Fibroblast of the aortic adventitia (primary cell): ENCODE measurements around the gene ACTG1. TPM values are rescaled to one million over a fixed set of nuclear protein-coding genes. Genes with fewer than 3 reads are reported as not detected.
A peak's percentile ranks its signal among the peaks of the same experiment; 100 is the strongest.

Source experiments
- DNase-seq: peaks from one replicate; pipeline ENCODE4 v3.0.0-alpha.2; 2010; ENCODE audit warnings: low read depth
- H3K4me3 ChIP-seq: 2 replicates; pipeline ENCODE4 v1.5.1; 2011; ENCODE audit warnings: low read depth, mild to moderate bottlenecking, control low read depth, low read length, moderate library complexity
- total RNA-seq: library from RNA; depleted of rRNA; stranded (reverse); fragments of >200 nt; gene quantifications from 2 replicates; pipeline ENCODE4 v1.2.3, GENCODE V29; 2012; ENCODE audit warnings: low replicate concordance
- TF ChIP-seq, protein P1 (sequence below): IDR thresholded peaks from 2 replicates; pipeline ENCODE4 v1.5.1; 2011; ENCODE audit warnings: mild to moderate bottlenecking, low read length, control low read depth, inconsistent platforms; ENCODE audit not compliant: insufficient read depth

The ACTG1 gene
- total RNA-seq, 1 donor: 6,650 TPM

DNA sequence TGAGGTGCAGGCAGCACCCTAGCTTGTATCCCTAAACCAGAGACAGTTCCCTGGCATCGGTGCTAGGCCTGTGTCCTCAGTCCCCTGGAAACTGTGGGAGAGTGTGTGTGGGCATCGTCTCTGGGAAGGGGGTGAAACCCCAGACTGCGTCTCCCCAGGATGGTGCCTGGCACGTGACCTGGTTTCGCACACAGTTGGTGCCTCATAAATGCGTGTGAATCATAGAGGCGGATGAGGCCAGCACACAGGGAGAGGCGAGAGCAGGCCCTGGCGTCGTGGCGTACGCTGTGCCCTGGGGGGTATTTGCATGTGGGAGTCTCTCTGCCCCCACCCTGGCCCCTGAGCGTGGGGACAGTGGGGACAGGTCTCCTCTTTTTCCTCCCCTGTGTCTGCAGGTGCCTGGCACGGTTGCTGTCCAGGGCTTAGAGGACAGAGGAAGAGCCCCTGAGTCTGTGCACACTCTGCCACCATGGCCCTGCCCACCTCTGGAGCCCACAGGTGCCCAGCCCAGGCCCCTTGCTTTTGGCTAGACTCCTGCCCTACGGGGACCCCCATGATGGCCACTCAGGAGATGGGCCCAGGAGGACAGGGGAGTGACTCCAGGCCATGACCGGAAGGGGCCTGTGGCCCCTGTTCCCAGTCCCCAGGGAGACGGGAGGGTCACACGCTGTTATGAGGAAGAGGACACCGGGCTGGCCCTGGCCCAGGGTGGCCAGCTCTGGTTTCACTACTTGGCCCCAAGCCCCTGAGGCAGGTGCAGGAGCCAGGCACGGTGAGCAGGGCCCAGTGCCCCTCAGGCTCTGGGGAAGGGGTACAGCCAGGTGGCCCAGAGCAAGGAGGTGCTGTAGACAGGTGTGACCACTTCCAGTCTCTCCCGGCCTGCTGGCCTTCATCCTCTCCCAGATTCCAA, 14.3 kb upstream of the ACTG1 start:
- no peak overlapping the region for H3K4me3 ChIP-seq
- no peak for DNase-seq
- TF ChIP-seq, protein P1, sequence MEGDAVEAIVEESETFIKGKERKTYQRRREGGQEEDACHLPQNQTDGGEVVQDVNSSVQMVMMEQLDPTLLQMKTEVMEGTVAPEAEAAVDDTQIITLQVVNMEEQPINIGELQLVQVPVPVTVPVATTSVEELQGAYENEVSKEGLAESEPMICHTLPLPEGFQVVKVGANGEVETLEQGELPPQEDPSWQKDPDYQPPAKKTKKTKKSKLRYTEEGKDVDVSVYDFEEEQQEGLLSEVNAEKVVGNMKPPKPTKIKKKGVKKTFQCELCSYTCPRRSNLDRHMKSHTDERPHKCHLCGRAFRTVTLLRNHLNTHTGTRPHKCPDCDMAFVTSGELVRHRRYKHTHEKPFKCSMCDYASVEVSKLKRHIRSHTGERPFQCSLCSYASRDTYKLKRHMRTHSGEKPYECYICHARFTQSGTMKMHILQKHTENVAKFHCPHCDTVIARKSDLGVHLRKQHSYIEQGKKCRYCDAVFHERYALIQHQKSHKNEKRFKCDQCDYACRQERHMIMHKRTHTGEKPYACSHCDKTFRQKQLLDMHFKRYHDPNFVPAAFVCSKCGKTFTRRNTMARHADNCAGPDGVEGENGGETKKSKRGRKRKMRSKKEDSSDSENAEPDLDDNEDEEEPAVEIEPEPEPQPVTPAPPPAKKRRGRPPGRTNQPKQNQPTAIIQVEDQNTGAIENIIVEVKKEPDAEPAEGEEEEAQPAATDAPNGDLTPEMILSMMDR: no peak

DNA sequence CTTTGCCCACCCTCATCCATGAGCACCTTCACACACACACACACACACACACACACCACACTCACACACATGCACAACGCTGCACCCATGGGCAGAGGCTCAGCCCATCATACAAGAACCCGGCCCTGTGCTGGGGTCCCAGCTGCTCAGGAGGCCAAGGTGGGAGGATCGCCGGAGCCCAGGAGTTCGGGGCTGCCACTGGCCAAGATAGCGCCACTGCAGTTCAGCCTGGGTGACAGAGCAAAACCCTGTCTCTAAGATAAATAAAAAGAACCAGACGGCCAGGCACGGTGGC, 12.2 kb upstream of the ACTG1 start:
- TF ChIP-seq, protein P1: no peak
- no peak overlapping the region for H3K4me3 ChIP-seq

DNA sequence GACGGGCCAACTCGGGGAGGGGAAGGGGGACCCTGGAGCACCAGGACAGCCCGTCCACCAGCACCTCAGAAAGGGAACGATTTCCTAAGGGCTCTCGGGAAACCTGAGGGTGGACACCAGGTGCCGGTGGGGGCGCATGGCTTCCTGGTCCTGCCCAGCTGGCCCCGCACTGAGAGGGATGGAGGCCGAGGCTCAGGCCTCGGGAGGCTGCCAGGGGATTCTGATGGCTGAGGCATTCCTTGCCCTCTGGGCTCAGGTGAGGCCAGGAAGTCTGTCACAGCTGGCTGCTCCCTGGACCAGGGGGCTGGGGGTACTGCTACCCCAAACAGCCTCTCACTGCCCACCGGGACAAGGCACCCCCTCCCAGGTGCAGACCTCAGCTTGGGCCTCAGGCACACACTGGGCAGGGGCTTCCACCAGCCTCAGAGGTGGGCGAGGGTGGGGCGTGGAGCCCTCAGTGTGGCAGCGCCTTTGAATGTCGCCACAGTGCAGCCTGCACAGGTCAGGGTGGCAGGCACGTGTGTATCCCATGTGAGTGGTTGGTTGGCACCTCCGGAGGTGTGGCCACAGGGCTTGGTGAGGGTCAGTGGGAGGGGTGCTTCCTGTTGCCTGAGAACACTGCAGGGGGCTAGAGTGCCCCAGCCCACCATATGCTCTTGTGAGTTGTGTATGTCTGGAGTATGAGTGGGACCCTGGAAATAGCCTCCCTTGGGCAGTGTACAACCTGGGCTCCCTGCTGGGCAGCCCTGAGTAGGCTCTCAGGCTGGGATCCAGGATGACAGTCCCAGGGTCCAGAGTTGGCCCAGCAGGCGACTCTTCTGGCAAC, 11.7 kb upstream of the ACTG1 start:
- TF ChIP-seq, protein P1: no peak
- H3K4me3 ChIP-seq: no peak overlapping the region
- DNase-seq: no peak

More for the DNA sequence above, 12.2 kb upstream of the ACTG1 start:
- DNase-seq: no peak

DNA sequence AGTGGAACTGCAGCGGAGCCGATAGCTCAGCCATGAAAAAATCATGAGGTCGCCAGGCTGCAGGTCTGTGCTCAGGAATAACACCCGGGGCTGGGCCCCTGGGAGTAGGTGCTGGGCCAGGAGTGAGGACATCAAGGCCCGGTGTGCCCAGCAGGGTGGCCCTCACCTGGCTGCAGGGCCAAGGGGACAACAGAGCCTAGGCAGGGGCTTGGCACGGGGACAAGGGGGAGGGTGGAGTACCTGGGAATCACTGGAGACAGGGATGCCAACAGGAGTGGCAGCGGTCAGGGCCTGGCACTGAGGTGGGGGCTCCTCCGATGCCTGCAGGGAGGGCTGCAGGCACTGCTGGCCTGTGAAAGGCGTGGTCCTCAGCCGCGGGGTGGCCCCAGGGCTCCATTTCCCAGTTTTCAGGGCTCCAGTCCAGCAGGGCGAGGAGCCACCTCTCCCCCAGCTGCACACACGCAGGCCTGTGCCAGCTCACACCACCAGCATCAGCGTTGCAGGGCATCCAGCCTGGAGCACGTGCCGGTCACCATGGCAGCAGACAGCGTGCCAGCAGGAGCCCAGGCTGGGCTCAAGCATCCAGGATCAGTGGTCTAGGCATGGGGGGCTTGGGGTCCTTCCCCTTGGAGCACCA, 10.9 kb upstream of the ACTG1 start:
- H3K4me3 ChIP-seq: no peak overlapping the region
- TF ChIP-seq, protein P1: no peak
- DNase-seq: peak; percentile 63

DNA sequence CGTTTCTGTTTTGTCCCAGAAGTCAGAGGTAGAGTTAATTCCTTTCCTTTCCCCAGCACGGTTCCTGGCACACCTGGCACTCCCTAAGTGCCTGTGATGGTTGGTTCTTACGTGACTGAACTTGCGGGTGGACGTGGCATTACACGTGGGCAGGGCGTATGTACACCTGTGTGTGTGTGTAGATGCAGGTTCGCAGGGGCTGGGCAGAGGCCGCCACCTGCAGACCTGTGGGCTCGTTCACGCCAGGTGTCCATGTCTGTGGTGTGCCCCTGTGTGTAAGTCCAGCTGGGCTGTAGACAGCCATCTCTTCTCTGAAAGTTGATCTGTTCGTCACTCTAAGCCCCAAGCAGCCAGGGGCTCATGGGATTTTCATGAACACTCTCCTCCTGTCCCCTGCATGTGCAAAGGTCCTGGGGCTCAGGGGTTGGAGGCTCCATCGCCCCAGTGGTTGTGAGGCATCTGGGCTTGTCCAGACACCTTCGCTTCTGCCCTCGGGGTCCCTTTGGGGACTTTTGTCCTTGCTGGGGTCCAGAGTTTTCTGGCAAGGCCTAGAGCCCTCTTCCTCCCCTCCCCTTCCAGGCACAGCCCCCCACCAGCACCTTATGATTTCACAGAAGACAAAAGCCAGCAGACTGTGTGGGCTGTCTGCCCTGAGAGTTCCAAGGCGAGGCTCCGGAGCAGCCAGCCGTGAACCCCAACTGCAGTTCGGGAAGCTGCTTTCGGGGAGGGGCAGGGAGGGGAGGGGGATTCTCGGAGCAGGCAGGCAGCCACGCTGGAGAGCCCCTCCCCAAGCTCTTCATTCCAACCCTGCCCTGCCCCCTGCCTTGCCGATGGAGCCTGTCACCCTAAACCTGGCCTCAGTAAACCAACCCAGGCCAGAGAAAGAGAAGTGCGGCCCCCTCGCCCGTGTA, 10.1 kb upstream of the ACTG1 start:
- no peak for DNase-seq
- TF ChIP-seq, protein P1: peak; percentile 45
- no peak overlapping the region for H3K4me3 ChIP-seq
